Ectodermal cell (in vitro differentiated cells): ENCODE measurements around the gene ADAMTS17.

Experiments
- H3K27ac ChIP-seq: 2 replicates; pipeline ENCODE4 v1.7.0; 2013; ENCODE audit warnings: mild to moderate bottlenecking, low read depth, low read length; ENCODE audit not compliant: insufficient read depth, poor library complexity, severe bottlenecking
- H3K27me3 ChIP-seq: 2 replicates; pipeline ENCODE4 v1.7.0; 2013; ENCODE audit warnings: mild to moderate bottlenecking, low read length; ENCODE audit not compliant: insufficient read depth, control insufficient read depth, poor library complexity, severe bottlenecking
- H3K36me3 ChIP-seq: one replicate; pipeline ENCODE4 v1.7.0; 2013; ENCODE audit warnings: low read length; ENCODE audit not compliant: control insufficient read depth, insufficient read depth
- H3K4me1 ChIP-seq: one replicate; pipeline ENCODE4 v1.7.0; 2013; ENCODE audit warnings: low read length; ENCODE audit not compliant: control insufficient read depth, insufficient read depth
- H3K4me3 ChIP-seq: 2 replicates; pipeline ENCODE4 v1.7.0; 2013; ENCODE audit warnings: low read depth, low read length, control low read depth; ENCODE audit not compliant: insufficient read depth
- H3K9me3 ChIP-seq: 2 replicates; pipeline ENCODE4 v1.7.0; 2013; ENCODE audit warnings: mild to moderate bottlenecking, low read length, moderate library complexity; ENCODE audit not compliant: control insufficient read depth
- WGBS, 2 experiments: methylation state at CpG; one replicate each; pipeline ENCODE4 v1.1.7; 2013; ENCODE audit warnings: missing lambda C conversion rate in 2 of 2; 5-methylcytosine and 5-hydroxymethylcytosine counted together

The ADAMTS17 gene

GRCh38 chr15:100160953-100161352 lies 180.8 kb downstream of the ADAMTS17 start:
- H3K4me3 ChIP-seq, result no peak overlapping the region
- no peaks in the 10 kb centered on the region for H3K27me3 ChIP-seq
- H3K9me3 ChIP-seq, result no peaks in the 10 kb centered on the region
- H3K4me1 ChIP-seq, result no peaks in the 10 kb centered on the region
- H3K36me3 ChIP-seq, result no peaks in the 10 kb centered on the region
- WGBS, 2 experiments, result 95 to 96% methylated on average over 11 of the region's 11 CpGs
- no peak overlapping the region for H3K27ac ChIP-seq

DNA sequence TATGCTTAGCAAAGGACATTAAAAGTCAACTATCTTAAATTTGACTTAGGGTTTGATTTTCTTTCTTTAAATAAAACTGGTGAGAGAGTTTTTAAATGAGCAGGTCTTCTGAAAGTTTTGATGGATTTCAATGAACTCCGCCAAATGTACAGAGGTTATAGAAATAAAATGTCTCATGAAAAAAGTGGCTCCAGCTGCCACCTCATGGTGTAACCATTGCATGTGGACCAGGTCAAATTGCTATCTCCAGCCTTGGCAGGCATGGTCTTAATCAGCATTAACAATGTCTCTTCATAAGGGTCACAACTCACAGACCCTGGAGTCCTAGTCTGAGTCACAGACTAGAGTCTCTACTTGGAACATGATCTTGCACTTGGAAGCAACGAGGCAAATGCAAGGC lies 182.3 kb downstream of the ADAMTS17 start:
- 88 to 92% methylated on average over 2 of the region's 2 CpGs for WGBS, 2 experiments
- H3K27ac ChIP-seq, result no peak overlapping the region
- H3K9me3 ChIP-seq, result no peaks in the 10 kb centered on the region

GRCh38 chr15:100158356-100158755 lies 183.4 kb downstream of the ADAMTS17 start:
- Histone ChIP-seq H3K4me1 (no peaks in the 10 kb centered on the region), H3K27ac (no peak overlapping the region), H3K9me3 (no peaks in the 10 kb centered on the region), H3K36me3 (no peaks in the 10 kb centered on the region), H3K4me3 (no peak overlapping the region), H3K27me3 (no peaks in the 10 kb centered on the region)
- 28 to 35% methylated on average over 3 of the region's 4 CpGs for WGBS, 2 experiments

More for the DNA sequence above, 182.3 kb downstream of the ADAMTS17 start:
- Histone ChIP-seq H3K4me1 (no peaks in the 10 kb centered on the region), H3K4me3 (no peak overlapping the region), H3K36me3 (no peaks in the 10 kb centered on the region), H3K27me3 (no peaks in the 10 kb centered on the region)

DNA sequence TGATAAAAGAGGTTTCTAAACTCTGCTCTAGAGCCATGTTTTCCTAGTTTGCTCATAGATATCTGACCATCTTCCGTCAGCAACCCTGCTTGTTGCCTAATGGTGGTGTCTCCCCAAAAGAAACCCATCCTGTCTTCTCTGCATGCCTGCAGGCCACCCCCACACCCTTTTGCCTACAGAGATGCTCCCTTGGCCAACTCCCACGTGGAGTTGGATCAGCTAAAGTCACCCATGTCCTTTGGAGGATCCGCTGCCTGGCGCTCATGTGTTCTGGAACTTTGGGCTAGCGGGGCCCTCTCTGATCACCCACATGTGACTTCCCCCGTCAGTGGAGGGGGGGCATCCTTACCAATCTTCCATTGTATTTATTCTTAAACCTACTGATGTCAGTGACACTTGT lies 185.6 kb downstream of the ADAMTS17 start:
- 93 to 94% methylated on average over 6 of the region's 6 CpGs for WGBS, 2 experiments
- no peaks in the 10 kb centered on the region for H3K27me3 ChIP-seq
- no peaks in the 10 kb centered on the region for H3K4me1 ChIP-seq
- no peak overlapping the region for H3K4me3 ChIP-seq
- H3K36me3 ChIP-seq, result no peaks in the 10 kb centered on the region
- no peaks in the 10 kb centered on the region for H3K9me3 ChIP-seq
- H3K27ac ChIP-seq, result no peak overlapping the region

- Histone ChIP-seq H3K9me3 (no peaks in the 10 kb centered on the region), H3K27me3 (no peaks in the 10 kb centered on the region), H3K36me3 (no peaks in the 10 kb centered on the region), H3K4me1 (no peaks in the 10 kb centered on the region), H3K27ac (no peak overlapping the region), H3K4me3 (no peak overlapping the region)
- 92 to 94% methylated on average over 8 of the region's 8 CpGs for WGBS, 2 experiments
Observed at GRCh38 chr15:100154338-100154737, 187.4 kb downstream of the ADAMTS17 start.

DNA sequence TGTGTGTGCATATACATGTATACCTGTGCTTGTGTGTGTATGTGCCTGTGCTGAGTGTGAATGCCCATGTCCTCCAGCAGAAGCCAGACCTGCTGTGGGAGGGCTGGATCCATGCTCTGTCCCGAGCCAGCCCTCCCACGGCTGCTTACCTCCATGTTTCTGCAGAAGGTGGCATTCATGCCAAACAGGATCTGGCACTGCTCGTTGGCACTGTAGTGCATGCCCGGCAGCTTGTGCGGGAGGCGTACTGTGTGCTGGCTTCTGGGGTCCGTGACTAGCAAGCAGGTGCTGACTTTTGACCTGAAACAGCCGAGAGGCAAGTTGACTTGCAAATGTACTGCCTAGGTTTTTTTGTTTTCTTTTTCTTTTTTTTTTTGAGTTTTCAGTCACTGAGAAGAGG lies 189.3 kb downstream of the ADAMTS17 start:
- Histone ChIP-seq H3K9me3 (peaks cover 6% of the 10 kb centered on the region), H3K4me1 (no peaks in the 10 kb centered on the region), H3K36me3 (no peaks in the 10 kb centered on the region), H3K27me3 (no peaks in the 10 kb centered on the region), H3K27ac (no peak overlapping the region), H3K4me3 (no peak overlapping the region)
- WGBS, 2 experiments, result 93 to 96% methylated on average over 8 of the region's 8 CpGs

DNA sequence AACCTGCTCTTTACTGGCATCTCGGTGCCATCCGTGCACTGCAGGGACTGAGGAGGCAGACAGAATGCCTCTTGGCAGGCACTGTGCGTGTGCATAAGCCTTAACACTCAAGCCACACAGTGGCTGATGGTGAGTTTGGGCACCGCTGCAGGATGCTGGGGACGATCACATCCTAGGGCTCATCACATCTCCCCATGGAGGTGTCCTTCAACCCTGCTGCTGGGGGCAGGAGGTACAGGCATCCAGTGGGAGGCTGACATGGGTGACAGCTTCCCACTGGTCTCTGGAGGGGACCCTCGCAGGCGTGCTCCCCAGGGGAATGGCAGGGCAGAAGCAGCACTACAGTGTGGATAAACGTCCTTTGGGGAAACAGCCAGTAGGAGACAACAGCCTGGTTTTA lies 190.9 kb downstream of the ADAMTS17 start:
- no peak overlapping the region for H3K27ac ChIP-seq
- WGBS, 2 experiments, result 93 to 94% methylated on average over 8 of the region's 8 CpGs
- no peak overlapping the region for H3K4me3 ChIP-seq
- no peaks in the 10 kb centered on the region for H3K27me3 ChIP-seq
- H3K36me3 ChIP-seq, result no peaks in the 10 kb centered on the region
- H3K4me1 ChIP-seq, result no peaks in the 10 kb centered on the region
- H3K9me3 ChIP-seq, result peaks cover 6% of the 10 kb centered on the region

- H3K4me1 ChIP-seq, result no peaks in the 10 kb centered on the region
- H3K9me3 ChIP-seq, result peaks cover 6% of the 10 kb centered on the region
- no peak overlapping the region for H3K27ac ChIP-seq
- no peak overlapping the region for H3K4me3 ChIP-seq
- no peaks in the 10 kb centered on the region for H3K36me3 ChIP-seq
- no peaks in the 10 kb centered on the region for H3K27me3 ChIP-seq
- WGBS, 2 experiments, result 90 to 96% methylated on average over 3 of the region's 3 CpGs
Observed at GRCh38 chr15:100147828-100148227, 193.9 kb downstream of the ADAMTS17 start.

DNA sequence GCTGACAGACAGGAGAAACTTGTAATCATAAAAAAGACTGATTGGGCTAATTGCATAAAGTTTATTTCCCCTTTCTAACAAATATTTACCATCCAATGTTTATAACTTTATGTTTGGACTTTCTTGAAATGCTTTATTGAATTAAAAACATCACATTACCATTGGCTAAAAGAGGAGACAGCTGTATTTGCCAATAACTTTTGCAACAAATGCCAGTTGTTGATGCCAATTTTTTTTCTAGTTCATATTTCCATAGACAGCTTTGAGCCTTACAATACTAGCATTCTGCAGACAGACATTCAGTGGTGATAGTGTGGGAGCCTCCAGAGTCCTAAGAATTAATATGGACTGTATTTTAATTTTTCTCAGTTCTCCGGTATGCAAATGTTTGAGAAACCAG lies 198.4 kb downstream of the ADAMTS17 start:
- Histone ChIP-seq H3K4me3 (no peak overlapping the region), H3K27me3 (no peaks in the 10 kb centered on the region), H3K4me1 (no peaks in the 10 kb centered on the region), H3K9me3 (peaks cover 6% of the 10 kb centered on the region), H3K36me3 (no peaks in the 10 kb centered on the region), H3K27ac (no peak overlapping the region)
- WGBS, 2 experiments, result 100% methylated on average over 1 of the region's 1 CpG

GRCh38 chr15:100141311-100142001 lies 200.3 kb downstream of the ADAMTS17 start:
- H3K9me3 ChIP-seq, result no peaks in the 10 kb centered on the region
- H3K4me3 ChIP-seq, result no peak overlapping the region
- H3K27me3 ChIP-seq, result no peaks in the 10 kb centered on the region
- H3K27ac ChIP-seq, result no peak overlapping the region
- no peaks in the 10 kb centered on the region for H3K4me1 ChIP-seq
- H3K36me3 ChIP-seq, result no peaks in the 10 kb centered on the region
- 94 to 95% methylated on average over 11 of the region's 11 CpGs for WGBS, 2 experiments
